Measurements from ENCODE around the gene IRX4.

IRX4 gene

GRCh38 chr5:1890296-1890695, 7.6 kb upstream of the IRX4 start:
- no peak for DNase-seq

GRCh38 chr5:1889321-1890065, 6.8 kb upstream of the IRX4 start:
- no peak for DNase-seq

- no peak for DNase-seq
Observed at GRCh38 chr5:1888541-1889251, 6.0 kb upstream of the IRX4 start.

- no peak for DNase-seq
Observed at GRCh38 chr5:1887588-1888360, 5.0 kb upstream of the IRX4 start.

- DNase-seq = no peak
Observed at GRCh38 chr5:1886846-1887587, 4.3 kb upstream of the IRX4 start.

- no peak for DNase-seq
Observed at GRCh38 chr5:1885868-1886845, 3.4 kb upstream of the IRX4 start.

GRCh38 chr5:1885404-1885755, 2.7 kb upstream of the IRX4 start:
- no peak for DNase-seq

GRCh38 chr5:1884678-1885403, 2.1 kb upstream of the IRX4 start:
- no peak for DNase-seq

GRCh38 chr5:1883925-1884677, 1.4 kb upstream of the IRX4 start:
- no peak for DNase-seq

GRCh38 chr5:1883120-1883924, 597 bp upstream of the IRX4 start:
- no peak for DNase-seq

- no peak for DNase-seq
Observed at GRCh38 chr5:1881731-1882336, 891 bp downstream of the IRX4 start.

GRCh38 chr5:1881098-1881572, 1.6 kb downstream of the IRX4 start:
- no peak for DNase-seq

- no peak for DNase-seq
Observed at GRCh38 chr5:1880377-1881025, 2.2 kb downstream of the IRX4 start.

GRCh38 chr5:1879292-1880263, 3.1 kb downstream of the IRX4 start:
- DNase-seq = no peak

GRCh38 chr5:1878050-1878849, 4.5 kb downstream of the IRX4 start:
- DNase-seq = no peak
